NCI-H226 (cell line): ENCODE results near the gene RAPGEF2.
A peak's percentile ranks its signal among the peaks of the same experiment; 100 is the strongest.

Experiments used
- DNase-seq: peaks from one replicate; pipeline ENCODE4 v3.0.0-alpha.2; 2015

Gene RAPGEF2

DNA sequence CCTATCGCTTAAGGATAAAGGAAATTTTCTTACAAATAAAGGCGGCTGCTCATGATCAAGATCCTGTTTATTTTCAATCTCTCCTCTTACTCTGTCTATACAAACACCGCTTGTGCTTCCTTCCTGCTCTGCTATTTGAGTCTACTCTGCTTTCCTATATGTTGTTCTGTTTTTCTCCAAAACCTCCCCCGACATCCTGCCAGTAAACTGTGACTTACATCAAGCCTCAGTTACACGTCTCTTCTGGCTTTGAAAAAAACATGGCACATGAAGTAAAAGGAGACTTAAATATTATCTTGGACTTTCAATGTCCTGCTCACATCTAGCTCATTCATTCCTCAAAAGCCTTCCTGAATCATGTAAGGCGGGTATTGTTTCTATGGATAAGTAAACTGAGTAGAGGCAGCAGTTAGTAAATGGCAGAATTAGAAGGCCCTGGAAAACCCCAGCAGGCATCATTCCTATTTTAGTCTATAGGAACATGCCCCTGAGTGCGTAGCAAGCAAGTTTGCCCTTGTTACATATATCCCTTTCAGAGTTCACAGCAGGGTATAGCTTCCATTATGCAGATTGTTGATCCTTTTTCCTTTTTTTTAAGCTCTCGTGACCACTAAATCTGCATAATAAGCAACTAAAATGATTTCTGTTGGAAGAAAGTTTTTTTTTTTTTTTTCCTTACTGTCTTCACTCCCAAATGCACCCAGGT lies 280.1 kb downstream of the RAPGEF2 start:
- DNase-seq, result no peak

DNA sequence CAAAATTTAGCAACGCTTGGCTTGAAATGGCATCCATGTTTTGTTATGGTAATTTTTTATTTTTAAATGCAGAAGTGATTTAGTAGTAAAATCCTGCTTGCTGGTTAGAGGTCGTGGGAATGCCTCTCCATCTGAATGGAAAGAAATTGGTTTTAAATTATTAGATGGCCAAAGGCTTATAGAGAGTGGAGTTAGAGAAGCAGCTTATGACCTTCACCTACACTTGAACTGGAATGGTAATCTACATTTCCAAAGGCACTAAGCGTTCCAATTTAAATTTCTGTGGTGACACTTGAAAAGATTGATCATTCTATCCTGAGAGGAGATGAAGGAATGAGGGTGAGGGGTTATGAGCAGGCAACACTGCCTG lies 280.7 kb downstream of the RAPGEF2 start:
- DNase-seq, result no peak

DNA sequence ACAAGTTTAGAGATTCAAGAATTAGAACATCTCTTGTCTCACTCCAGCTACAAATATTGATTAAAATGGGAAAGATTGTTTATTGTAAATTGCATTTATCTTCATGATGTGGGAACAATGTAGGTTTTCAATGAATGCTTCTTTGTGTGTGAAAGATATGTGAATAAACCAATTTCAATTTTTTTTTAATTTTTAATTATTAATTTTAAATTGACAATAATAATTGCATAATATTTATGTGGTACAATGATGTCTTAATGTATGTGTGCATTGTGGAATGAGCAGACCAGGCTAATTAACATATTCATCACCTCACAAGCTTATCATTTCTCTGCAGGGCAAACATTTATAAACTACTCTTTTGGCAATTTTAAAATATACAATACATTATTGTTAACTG lies 281.1 kb downstream of the RAPGEF2 start:
- DNase-seq, result no peak

DNA sequence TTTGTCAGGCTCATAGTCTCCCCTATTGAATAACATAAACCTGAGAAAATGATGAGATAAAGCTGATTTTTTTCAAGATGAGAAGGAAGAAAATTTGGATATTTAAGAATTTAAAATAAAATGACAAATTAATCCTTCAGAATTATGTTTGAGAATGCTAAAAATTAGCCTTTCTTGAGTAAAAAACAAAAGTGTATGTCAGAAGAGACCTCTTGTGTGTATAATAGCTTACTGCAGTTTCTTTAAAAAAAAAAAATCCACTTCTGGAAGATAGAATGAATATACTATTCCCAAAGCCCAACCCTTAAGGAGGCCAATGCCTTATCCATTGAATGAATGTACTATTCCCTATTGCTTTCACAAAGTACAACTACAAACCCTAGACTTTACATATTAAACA lies 281.8 kb downstream of the RAPGEF2 start:
- no peak for DNase-seq

DNA sequence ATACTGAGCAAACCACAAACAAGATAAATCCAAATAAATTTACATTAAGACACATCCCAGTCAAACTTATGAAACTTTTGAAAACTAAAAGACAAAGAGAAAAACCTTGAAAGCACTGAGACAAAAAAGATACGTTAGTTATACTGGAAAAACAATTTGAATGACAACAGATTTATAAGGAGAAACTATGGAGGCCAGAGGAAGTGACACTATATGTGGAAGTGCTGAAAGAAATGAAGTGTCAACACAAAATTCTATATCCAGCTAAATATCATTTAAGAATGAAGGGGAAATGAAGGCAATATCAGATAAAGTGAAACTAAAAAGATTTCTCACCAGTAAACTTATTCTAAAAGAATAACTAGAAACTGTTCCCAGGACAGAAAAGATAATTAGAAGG lies 283.7 kb downstream of the RAPGEF2 start:
- no peak for DNase-seq

DNA sequence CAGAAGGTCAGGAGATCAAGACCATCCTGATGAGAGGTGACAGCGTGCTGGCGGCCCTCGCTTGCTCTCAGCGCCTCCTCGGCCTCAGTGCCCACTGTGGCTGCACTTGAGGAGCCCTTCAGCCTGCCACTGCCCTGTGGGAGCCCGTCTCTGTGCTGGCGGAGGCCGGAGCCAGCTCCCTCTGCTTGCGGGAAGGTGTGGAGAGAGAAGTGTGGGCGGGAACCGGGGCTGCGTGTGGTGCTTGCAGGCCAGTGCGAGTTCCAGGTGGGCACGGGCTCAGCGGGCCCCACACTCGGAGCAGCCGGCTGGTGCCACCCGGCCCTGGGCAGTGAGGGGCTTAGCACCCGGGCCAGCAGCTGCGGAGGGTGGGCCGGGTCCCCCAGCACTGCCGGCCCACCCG lies 286.9 kb downstream of the RAPGEF2 start:
- DNase-seq, result no peak

DNA sequence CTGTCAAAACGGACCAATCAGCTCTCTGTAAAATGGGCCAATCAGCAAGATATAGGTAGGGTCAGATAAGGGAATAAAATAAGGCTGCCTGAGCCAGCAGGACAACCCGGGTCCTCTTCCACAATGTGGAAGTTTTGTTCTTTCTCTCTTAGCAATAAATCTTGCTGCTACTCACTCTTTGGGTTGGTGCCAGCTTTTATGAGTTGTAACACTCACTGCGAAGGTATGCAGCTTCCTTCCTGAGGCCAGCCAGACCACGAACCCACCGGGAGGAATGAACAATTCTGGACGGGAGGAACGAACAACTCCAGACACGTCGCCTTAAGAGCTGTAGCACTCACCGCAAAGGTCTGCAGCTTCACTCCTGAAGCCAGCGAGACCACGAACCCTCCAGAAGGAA lies 287.8 kb downstream of the RAPGEF2 start:
- peak; percentile 96 for DNase-seq

- no peak for DNase-seq
Measured at GRCh38 chr4:159395693-159396092, 292.8 kb downstream of the RAPGEF2 start.

- DNase-seq, result no peak
Measured at GRCh38 chr4:159396151-159396550, 293.3 kb downstream of the RAPGEF2 start.

DNA sequence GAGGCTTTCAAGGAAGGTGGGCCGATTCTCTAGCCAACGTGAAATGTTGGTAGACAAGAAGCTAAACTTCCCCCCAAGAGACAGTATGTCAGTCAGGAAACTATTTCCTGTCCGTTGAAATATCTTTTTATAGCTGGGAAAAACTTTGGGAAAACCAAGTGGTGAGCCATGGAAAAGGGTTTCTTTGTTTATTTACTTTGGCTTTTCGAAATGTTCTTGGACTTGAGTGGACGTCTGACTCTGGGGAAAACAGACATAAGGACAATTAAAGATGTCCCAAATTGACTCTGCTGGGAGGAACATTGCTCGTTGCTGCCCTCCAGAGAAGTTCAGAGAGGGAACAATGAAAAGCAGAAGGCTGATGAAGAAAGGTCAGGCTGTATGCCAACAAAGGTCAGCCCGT lies 295.4 kb downstream of the RAPGEF2 start:
- DNase-seq, result no peak

GRCh38 chr4:159400558-159401225 lies 297.8 kb downstream of the RAPGEF2 start:
- no peak for DNase-seq

- no peak for DNase-seq
Measured at GRCh38 chr4:159401226-159401712, 298.4 kb downstream of the RAPGEF2 start.

DNA sequence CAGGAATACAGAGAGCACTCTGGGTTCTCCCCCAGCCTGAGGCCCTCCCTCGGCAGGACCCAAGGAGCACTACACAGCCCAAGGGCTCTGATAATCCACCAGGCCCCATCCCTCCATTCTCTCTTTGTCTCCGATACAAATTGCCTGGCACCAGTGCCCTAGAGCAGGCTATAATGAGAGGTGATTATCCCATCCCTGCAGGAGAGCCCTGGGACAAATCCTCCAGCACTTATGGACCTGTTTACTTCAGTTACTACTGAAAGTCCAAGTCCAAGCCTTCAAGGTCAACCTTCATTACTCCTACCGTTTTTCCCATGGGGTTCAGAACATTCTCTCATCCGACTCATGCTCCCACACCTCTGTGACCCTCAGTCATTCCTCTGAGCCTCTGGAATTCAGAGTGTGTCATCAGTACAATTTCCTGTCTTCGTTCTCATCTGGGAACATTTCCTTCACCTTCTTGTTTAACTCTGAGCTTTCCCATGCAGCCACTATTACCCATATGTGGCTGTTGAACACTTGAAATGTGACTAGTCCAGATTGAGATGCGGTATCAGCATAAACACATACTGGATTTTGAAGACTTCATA lies 299.0 kb downstream of the RAPGEF2 start:
- DNase-seq, result peak; percentile 74
